GM18498 (cell line): ENCODE data around the gene MARCHF3.
A peak's percentile ranks its signal among the peaks of the same experiment; 100 is the strongest.
"Not testable (repeated sequence)": the region's sequence is repeated elsewhere in the genome, so short reads cannot be mapped to it uniquely, and the experiment has no call there.

Experiments used
- ATAC-seq: cut with Tn5 transposase; IDR thresholded peaks from one replicate; pipeline ENCODE4 v1.9.1; 2021; ENCODE audit warnings: mild to moderate bottlenecking, moderate library complexity; ENCODE audit not compliant: unreplicated experiment

Gene MARCHF3

GRCh38 chr5:127030259-127031146 lies at the start of gene MARCHF3:
Gene MARCHF3 (minus strand): TSS chr5:127030558. CDS start chr5:126918171, 112,387 bp downstream.
- ATAC-seq, result peak; percentile 95

GRCh38 chr5:127079994-127080491 lies 49.7 kb upstream of the MARCHF3 start:
- no peak for ATAC-seq

GRCh38 chr5:127077366-127077765 lies 47.0 kb upstream of the MARCHF3 start:
- ATAC-seq, result no peak

GRCh38 chr5:127076315-127077129 lies 46.2 kb upstream of the MARCHF3 start:
- ATAC-seq, result no peak

GRCh38 chr5:127074466-127074865 lies 44.1 kb upstream of the MARCHF3 start:
- ATAC-seq, result no peak

- ATAC-seq, result peak; percentile 99
Measured at GRCh38 chr5:127072861-127073846, 42.8 kb upstream of the MARCHF3 start, which contains the start of gene C5orf63. Gene C5orf63 (minus strand): TSS chr5:127073502. CDS start chr5:127058995, 14,507 bp downstream.

- no peak for ATAC-seq
Measured at GRCh38 chr5:127070243-127070642, 39.9 kb upstream of the MARCHF3 start.

- no peak for ATAC-seq
Measured at GRCh38 chr5:127068493-127069214, 38.3 kb upstream of the MARCHF3 start.

GRCh38 chr5:127066721-127067120 lies 36.4 kb upstream of the MARCHF3 start:
- ATAC-seq, result no peak

GRCh38 chr5:127064253-127064840 lies 34.0 kb upstream of the MARCHF3 start:
- no peak for ATAC-seq

- ATAC-seq, result no peak
Measured at GRCh38 chr5:127063257-127063913, 33.0 kb upstream of the MARCHF3 start.

GRCh38 chr5:127061956-127062355 lies 31.6 kb upstream of the MARCHF3 start:
- no peak for ATAC-seq

GRCh38 chr5:127061537-127061936 lies 31.2 kb upstream of the MARCHF3 start:
- no peak for ATAC-seq

- peak; percentile 68 for ATAC-seq
Measured at GRCh38 chr5:127060470-127060985, 30.2 kb upstream of the MARCHF3 start.

- ATAC-seq, result no peak
Measured at GRCh38 chr5:127056896-127057295, 26.5 kb upstream of the MARCHF3 start.

- ATAC-seq, result no peak
Measured at GRCh38 chr5:127055880-127056653, 25.7 kb upstream of the MARCHF3 start.

GRCh38 chr5:127053551-127053950 lies 23.2 kb upstream of the MARCHF3 start:
- ATAC-seq, result not testable (repeated sequence)

- no peak for ATAC-seq
Measured at GRCh38 chr5:127053049-127053448, 22.7 kb upstream of the MARCHF3 start.
